Ovary (tissue), 3 donors: ENCODE results near the gene MYL10.

Experiments used
- EP300 ChIP-seq: sonication (generic); formaldehyde crosslinking; IDR thresholded peaks from one replicate; pipeline ENCODE4 v1.6.1; 2017; ENCODE audit warnings: antibody characterized with exemption
- TF ChIP-seq, protein P1 (sequence below), 3 donors: fragments of 450-650 bp in 2 of 3; fragments of 200-600 bp in 1 of 3; IDR thresholded peaks; one replicate each; pipeline versions ENCODE4 v1.5.1 to v1.8.0; 2016 to 2022; ENCODE audit warnings: antibody characterized with exemption in 3 of 3, mild to moderate bottlenecking in 1 of 3
- donor health status: DM: no; HTN: no; CAD: no.

DNA sequence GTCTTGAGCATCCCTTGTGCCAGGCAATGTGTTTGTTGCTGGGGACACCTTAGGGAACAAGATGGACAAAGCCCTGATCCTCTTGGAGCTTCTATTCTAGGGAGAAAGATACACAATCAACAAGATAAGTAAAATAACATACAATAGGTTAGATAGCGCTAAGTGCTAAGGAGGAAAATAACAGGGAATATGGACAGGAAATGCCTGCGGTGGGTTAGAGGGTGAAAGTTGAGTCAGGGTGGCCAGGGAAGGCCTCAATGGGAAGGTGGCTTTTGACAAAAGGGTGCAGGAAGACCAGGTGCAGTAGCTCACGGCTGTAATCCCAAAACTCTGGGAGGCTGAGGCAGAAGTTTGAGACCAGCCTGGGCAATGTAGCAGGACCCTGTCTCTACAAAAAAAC, 38.3 kb upstream of the MYL10 start:
- TF ChIP-seq, protein P1, sequence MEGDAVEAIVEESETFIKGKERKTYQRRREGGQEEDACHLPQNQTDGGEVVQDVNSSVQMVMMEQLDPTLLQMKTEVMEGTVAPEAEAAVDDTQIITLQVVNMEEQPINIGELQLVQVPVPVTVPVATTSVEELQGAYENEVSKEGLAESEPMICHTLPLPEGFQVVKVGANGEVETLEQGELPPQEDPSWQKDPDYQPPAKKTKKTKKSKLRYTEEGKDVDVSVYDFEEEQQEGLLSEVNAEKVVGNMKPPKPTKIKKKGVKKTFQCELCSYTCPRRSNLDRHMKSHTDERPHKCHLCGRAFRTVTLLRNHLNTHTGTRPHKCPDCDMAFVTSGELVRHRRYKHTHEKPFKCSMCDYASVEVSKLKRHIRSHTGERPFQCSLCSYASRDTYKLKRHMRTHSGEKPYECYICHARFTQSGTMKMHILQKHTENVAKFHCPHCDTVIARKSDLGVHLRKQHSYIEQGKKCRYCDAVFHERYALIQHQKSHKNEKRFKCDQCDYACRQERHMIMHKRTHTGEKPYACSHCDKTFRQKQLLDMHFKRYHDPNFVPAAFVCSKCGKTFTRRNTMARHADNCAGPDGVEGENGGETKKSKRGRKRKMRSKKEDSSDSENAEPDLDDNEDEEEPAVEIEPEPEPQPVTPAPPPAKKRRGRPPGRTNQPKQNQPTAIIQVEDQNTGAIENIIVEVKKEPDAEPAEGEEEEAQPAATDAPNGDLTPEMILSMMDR (IDR thresholded peaks at IDR 0.05) = no peak
- no peak for TF ChIP-seq EP300
